Kidney (tissue), 14 donors: ENCODE measurements around the gene CPLX1. TPM values are rescaled to one million over a fixed set of nuclear protein-coding genes. Genes with fewer than 3 reads are reported as not detected.
"Not testable (repeated sequence)": the region's sequence is repeated elsewhere in the genome, so short reads cannot be mapped to it uniquely, and the experiment has no call there.

Experiments used
- DNase-seq, 5 donors: peaks; one replicate each; pipeline ENCODE4 v3.0.0-alpha.2; 2013 to 2020
- FAIRE-seq: peaks from 2 replicates; lab custom pipeline; 2012; peaks lifted over from hg19 to GRCh38; lab: Jason Lieb, UNC
- H3K27ac ChIP-seq, 2 donors: one replicate each; pipeline ENCODE4 v1.7.0; 2013; ENCODE audit warnings: low read depth in 2 of 2, low read length in 2 of 2, inconsistent platforms in 1 of 2
- H3K27me3 ChIP-seq: one replicate; pipeline ENCODE4 v1.7.1; 2013; ENCODE audit warnings: low read length, inconsistent platforms; ENCODE audit not compliant: control insufficient read depth, insufficient read depth
- H3K36me3 ChIP-seq, 3 donors: one replicate each; pipeline versions ENCODE4 v1.7.0 to v1.7.1; 2013; ENCODE audit warnings: low read length in 3 of 3, control low read depth in 1 of 3, inconsistent platforms in 1 of 3; ENCODE audit not compliant: insufficient read depth in 3 of 3, control insufficient read depth in 2 of 3
- H3K4me1 ChIP-seq, 3 donors: one replicate each; pipeline versions ENCODE4 v1.7.0 to v1.7.1; 2013; ENCODE audit warnings: low read length in 3 of 3, inconsistent platforms in 1 of 3, low read depth in 1 of 3; ENCODE audit not compliant: control insufficient read depth in 2 of 3, insufficient read depth in 2 of 3
- H3K4me3 ChIP-seq, 3 donors: one replicate each; pipeline versions ENCODE4 v1.7.0 to v1.8.1; 2013; ENCODE audit warnings: low read length in 3 of 3, control low read depth in 1 of 3, inconsistent platforms in 1 of 3
- H3K9ac ChIP-seq, 3 donors: one replicate each; pipeline versions ENCODE4 v1.7.0 to v1.7.1; 2013; ENCODE audit warnings: low read length in 3 of 3, control low read depth in 1 of 3, inconsistent platforms in 1 of 3
- H3K9me3 ChIP-seq, 3 donors: one replicate each; pipeline versions ENCODE4 v1.7.0 to v1.7.1; 2013; ENCODE audit warnings: low read length in 3 of 3, control low read depth in 1 of 3, inconsistent platforms in 1 of 3; ENCODE audit not compliant: control insufficient read depth in 2 of 3, insufficient read depth in 1 of 3
- CTCF ChIP-seq: IDR thresholded peaks from 3 replicates; pipeline ENCODE4 v1.5.1; 2012; ENCODE audit warnings: mild to moderate bottlenecking, moderate library complexity, borderline replicate concordance; ENCODE audit not compliant: insufficient read depth; ENCODE audit errors: extremely low read depth
- intact Hi-C: fragments of 100-400 bp; cut with DNase I; formaldehyde crosslinking; loops from one replicate; pipeline ENCODE4 v1.11.1; 2022
- polyA plus RNA-seq: library from polyadenylated mRNA; stranded (reverse); fragments of 350-450 nt; fragmentation: Illumina TruSeq; extraction: RNeasy Lipid Tissue Mini Kit (QIAGEN cat#74804); gene quantifications from one replicate; pipeline ENCODE4 v1.2.3, GENCODE V29; 2014; ENCODE audit warnings: low read depth, low replicate concordance; ENCODE audit not compliant: insufficient read depth
- total RNA-seq: library from RNA; stranded (reverse); fragmentation: NEBNext Ultra II Directional; extraction: Animal tissue kit (Norgen Biotek cat#: 25700); gene quantifications from one replicate; pipeline ENCODE4 v1.2.1, GENCODE V29; 2021
- donor health status: control.
- donor health status: control.
- donor health status: control.
- donor health status: control.
- donor health status: control.
- donor health status: DM: yes; HTN: yes; CAD: no.
- donor health status: Normal renal cell carcinoma (clear cell type).

CPLX1 gene
- total and polyA plus RNA-seq, 2 donors from 2014 or later: 3.9 to 10.2 TPM

- no peak for TF ChIP-seq CTCF
- H3K4me1 ChIP-seq: peaks cover 0 to 28% (median 5%) of the 10 kb centered on the region in 3 donors
- peak overlapping the region; percentile 75 to 88 for H3K27ac ChIP-seq
- H3K27me3 ChIP-seq: peaks cover 2% of the 10 kb centered on the region
- FAIRE-seq (no peak), DNase-seq (peak in 1 of 5 donors; percentile 85)
- intact Hi-C loops: no loop called here
- H3K9ac ChIP-seq: peak overlapping the region; percentile 44 to 89 (median 52)
- H3K9me3 ChIP-seq: no peaks in the 10 kb centered on the region
- peaks cover 0 to 17% (median 1%) of the 10 kb centered on the region in 3 donors for H3K36me3 ChIP-seq
- H3K4me3 ChIP-seq: peak overlapping the region; percentile 70 to 90 (median 83)
Observed at GRCh38 chr4:780716-781492, 45.0 kb downstream of the CPLX1 start.

DNA sequence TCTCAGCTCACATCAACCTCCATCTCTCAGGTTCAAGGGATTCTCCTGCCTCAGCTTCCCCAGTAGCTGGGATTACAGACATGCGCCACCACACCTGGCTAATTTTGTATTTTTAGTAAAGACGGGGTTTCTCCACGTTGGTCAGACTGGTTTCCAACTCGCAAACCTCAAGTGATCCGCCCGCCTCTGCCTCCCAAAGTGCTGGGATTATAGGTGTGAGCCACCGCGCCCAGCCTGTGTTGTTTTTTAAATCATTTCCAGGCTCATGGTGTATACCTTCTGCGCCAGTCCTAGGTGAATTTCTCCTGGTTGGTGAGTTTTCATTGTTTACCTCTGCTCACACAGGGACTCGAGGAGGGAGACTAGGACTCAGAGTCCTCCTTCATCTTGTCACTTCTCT, 45.7 kb downstream of the CPLX1 start:
- H3K9me3 ChIP-seq, H3K27me3 ChIP-seq, intact Hi-C loops, H3K27ac ChIP-seq, FAIRE-seq: not testable (repeated sequence)
- peak overlapping the region; percentile 70 to 90 (median 83) for H3K4me3 ChIP-seq
- H3K36me3 ChIP-seq: peaks cover 0 to 23% (median 4%) of the 10 kb centered on the region in 3 donors
- peaks cover 0 to 25% (median 5%) of the 10 kb centered on the region in 3 donors for H3K4me1 ChIP-seq
- peak overlapping the region; percentile 1 to 89 (median 52) for H3K9ac ChIP-seq
- peak in 1 of 5 donors; percentile 26 for DNase-seq

DNA sequence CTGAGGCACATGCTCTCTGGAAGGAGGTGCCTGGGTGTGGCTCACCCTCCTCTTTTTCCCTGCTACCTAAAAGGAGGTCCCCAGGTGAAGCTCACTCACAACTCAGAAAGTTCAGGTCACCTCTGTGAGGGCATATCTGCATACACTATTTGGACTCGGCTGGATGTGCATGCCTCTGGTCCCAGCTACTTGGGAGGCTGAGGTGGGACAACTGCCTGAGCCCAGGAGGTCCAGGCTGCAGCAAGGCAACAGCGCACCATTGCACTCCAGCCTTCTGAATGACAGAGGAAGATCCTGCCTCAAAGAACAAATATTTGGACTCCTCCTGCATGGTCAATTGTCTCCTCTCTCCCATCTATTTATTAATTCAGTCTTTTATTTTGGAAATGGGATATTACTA, 46.4 kb downstream of the CPLX1 start:
- no peak for TF ChIP-seq CTCF
- H3K27me3 ChIP-seq: no peaks in the 10 kb centered on the region
- H3K27ac ChIP-seq: no peak overlapping the region
- intact Hi-C loops: no loop called here
- H3K4me3 ChIP-seq: no peak overlapping the region
- H3K9ac ChIP-seq: no peak overlapping the region
- peaks cover 2 to 27% (median 5%) of the 10 kb centered on the region in 3 donors for H3K36me3 ChIP-seq
- peak in 1 of 5 donors; percentile 20 for DNase-seq
- H3K9me3 ChIP-seq: no peaks in the 10 kb centered on the region
- no peak for FAIRE-seq
- peaks cover 0 to 29% (median 5%) of the 10 kb centered on the region in 3 donors for H3K4me1 ChIP-seq

DNA sequence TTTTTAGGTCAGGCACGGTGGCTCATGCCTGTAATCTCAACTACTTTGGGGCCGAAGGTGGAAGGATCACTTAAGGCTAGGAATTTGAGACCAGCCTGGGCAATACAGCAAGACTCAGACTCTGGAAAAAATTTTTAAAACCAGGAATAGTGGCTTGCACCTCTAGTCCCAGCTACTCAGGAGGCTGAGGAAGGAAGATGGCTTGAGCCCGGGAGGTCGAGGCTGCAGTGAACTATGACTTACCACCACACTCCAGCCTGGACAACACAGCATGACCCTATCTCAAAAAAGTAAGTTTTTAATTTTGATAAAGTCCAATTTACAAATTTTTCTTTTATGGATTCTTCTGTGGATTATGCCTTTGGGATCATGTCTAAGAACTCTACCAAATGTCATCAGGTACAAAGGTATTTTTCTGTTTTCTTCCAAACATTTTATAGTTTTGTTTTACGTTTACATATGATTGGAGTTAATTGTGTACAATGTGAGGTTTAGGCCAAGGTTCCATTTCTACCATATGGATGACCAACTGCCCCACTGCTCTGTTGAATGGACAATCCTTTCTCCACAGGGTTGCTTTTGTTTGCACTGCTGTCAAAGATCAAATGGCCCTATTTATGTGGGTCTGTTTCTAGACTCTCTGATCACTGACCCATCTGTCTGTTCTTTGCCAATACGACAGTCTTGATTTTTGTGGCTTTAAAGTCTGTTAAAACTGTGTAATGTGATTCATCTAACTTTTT, 48.2 kb downstream of the CPLX1 start:
- no peaks in the 10 kb centered on the region for H3K9me3 ChIP-seq
- intact Hi-C loops: no loop called here
- H3K9ac ChIP-seq: no peak overlapping the region
- FAIRE-seq (no peak), DNase-seq (peak in 1 of 5 donors; percentile 1)
- H3K4me3 ChIP-seq: no peak overlapping the region
- peaks cover 3 to 30% (median 7%) of the 10 kb centered on the region in 3 donors for H3K36me3 ChIP-seq
- TF ChIP-seq CTCF: no peak
- H3K27ac ChIP-seq: no peak overlapping the region
- H3K4me1 ChIP-seq: peaks cover 0 to 40% (median 5%) of the 10 kb centered on the region in 3 donors
- no peaks in the 10 kb centered on the region for H3K27me3 ChIP-seq
